SHP77 (cell line): Measurements from ENCODE around the gene RPL7L1.

Source experiments
- DNase-seq, 2 experiments: peaks; one replicate each; lab custom pipeline; 2025; lab: John Stamatoyannopoulos, UW

Gene RPL7L1

DNA sequence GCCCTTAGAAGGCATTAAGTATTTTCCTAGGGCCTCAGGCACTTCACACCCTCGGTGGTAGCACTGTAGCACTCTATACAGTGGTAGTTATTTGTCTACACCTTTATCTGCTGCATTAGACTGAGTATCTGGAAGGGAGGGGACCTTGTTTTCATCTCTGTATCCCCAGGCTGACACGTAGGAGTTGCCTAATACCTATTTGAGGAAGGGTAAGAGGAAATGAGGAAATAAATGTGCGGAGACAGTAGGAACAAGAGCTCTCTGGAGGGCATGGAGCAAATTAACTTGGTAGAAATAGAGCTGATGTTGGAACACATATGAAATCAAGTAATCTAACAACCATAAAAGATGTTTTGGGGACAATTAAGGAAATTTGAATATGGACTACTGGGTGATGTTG is 53.8 kb downstream of the RPL7L1 start:
- DNase-seq, result no peak

DNA sequence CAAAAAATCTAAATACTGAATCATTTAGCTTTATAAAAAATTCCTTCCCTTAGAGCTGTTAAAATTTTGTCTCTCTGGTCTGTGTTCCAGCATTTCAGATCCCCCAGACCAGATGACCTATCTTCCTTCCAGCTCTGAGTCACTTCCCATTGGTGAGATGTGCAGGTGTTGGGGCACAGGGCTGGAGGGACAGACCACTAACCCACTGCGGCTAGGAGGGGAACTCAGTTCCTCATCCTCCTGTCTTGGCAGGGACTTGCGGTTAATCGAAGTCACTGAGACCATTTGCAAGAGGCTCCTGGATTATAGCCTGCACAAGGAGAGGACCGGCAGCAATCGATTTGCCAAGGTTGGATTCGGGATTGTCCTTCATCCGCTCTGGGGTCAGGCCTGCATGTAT is 55.9 kb downstream of the RPL7L1 start:
- DNase-seq, result no peak

DNA sequence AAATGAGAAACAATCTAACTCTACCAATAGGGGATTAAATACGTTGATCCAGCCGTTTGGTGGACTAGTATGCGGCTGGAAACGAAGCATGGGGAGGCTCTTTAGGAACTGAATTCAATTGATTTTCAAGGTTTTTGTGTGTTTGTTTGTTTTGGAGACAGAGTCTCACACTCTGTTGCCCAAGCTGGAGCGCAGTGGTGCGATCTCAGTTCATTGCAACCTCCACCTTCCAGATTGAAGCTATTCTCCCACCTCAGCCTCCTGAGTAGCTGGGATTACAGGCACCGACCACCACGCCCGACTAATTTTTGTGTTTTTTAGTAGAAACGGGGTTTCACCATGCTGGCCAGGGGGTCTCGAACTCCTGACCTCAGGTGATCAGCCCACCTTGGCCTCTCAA is 57.0 kb downstream of the RPL7L1 start:
- no peak for DNase-seq

DNA sequence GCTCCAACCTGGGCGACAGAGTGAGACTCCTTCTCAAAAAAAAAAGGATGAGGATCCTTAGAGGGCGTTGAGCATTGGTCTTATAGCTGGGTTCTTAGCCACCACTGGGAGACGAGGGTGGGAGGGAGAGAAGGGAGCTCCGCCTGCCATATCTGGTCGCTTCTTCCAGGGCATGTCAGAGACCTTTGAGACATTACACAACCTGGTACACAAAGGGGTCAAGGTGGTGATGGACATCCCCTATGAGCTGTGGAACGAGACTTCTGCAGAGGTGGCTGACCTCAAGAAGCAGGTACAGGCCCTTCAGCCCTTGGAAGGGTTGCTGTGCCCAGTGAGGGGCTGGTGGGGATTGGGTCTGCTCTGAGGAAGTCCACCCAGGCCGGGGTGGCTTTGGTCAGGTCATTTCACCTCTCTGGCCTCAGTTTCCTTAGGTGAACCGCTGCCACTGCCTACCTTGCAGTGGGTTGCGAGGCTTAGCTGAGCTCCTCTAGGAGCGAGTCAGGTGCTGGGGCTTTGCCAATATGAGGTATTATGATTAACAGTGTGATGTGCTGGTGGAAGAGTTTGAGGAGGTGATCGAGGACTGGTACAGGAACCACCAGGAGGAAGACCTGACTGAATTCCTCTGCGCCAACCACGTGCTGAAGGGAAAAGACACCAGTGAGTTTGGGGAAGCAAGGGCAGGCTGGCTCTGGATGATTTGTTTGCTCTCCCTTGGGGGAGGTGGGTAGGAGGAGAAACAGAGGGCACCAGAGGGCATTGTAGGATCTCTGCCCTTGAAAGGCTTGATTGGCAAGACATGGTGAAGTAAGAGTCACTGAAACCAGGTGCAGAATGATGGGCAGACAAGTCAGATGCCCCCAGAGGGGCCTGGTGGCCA is 58.4 kb downstream of the RPL7L1 start:
- no peak for DNase-seq

DNA sequence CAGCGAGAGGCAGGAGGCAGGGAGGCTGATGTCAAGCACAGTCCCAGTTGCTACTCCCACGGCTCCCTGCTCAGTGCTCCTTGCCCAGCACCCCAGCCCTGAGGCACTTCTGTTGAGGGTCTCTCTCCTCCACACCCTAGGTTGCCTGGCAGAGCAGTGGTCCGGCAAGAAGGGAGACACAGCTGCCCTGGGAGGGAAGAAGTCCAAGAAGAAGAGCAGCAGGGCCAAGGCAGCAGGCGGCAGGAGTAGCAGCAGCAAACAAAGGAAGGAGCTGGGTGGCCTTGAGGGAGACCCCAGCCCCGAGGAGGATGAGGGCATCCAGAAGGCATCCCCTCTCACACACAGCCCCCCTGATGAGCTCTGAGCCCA is 59.0 kb downstream of the RPL7L1 start:
- DNase-seq, result no peak

DNA sequence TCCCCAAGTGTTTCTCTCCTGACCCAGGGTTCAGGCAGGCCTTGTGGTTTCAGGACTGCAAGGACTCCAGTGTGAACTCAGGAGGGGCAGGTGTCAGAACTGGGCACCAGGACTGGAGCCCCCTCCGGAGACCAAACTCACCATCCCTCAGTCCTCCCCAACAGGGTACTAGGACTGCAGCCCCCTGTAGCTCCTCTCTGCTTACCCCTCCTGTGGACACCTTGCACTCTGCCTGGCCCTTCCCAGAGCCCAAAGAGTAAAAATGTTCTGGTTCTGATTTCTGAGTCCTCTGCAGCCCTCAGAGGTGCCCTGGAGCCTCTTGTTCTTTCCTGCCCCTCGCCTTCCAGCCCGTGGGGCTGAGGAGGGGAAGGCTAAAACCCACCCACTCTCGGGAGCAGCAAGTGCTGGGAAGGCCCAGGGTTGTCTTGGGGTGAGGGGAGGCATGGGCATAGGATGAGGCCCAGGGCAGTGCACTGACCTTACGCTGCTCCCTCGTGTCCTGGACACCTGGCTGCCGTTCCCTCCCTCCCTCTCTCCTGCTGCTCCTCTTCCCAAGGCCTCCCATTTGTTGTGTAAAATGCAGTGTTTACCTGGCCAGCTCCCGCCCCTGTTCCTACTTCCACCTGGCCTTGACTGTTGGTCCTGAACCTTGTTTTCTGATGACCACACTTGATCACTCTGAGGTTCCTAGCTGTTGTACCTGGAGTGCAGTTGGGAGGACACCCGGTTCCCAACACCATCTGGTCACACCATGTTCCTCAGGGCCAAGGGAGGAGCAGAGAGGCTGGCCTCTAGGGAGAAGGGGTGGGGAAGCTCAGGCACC is 59.8 kb downstream of the RPL7L1 start:
- no peak for DNase-seq
